Measurements from ENCODE around the gene CNKSR2. TPM values are rescaled to one million over a fixed set of nuclear protein-coding genes. Genes with fewer than 3 reads are reported as not detected.

Gene CNKSR2
- total RNA-seq, 1 experiment from 2014 or later, result 2.0 TPM

GRCh38 chrX:21408788-21409187 lies 34.6 kb downstream of the CNKSR2 start:
- ATAC-seq, result no peak
- TF ChIP-seq EZH2 (IDR thresholded peaks at IDR 0.05; ENCODE audit: low read length, unreplicated experiment) (no peak), CTCF (conservative IDR thresholded peaks at IDR 0.05; ENCODE audit: low read depth, low read length) (no peak), EZH2phosphoT487 (IDR thresholded peaks at IDR 0.05; ENCODE audit: borderline replicate concordance, low read length) (no peak)
- no peaks in the 10 kb centered on the region for H3K36me3 ChIP-seq (ENCODE audit: low read depth, low read length)
- intact Hi-C loops (cut with micrococcal nuclease), result no loop called here
- H3F3A ChIP-seq (ENCODE audit: low read length, unreplicated experiment), result no peaks in the 10 kb centered on the region
- no peaks in the 10 kb centered on the region for H3K4me1 ChIP-seq (ENCODE audit: insufficient read depth, low read length)
- H3K27ac ChIP-seq (ENCODE audit: low read length), result no peak overlapping the region
- no peak overlapping the region for H3K4me3 ChIP-seq (ENCODE audit: low read length)
- ChIA-PET POLR2A (ENCODE audit: unreplicated experiment) (no interaction called here), CTCF (no interaction called here)
- H2AFZ ChIP-seq (ENCODE audit: low read length), result no peak overlapping the region
- no peaks in the 10 kb centered on the region for H4K20me1 ChIP-seq (ENCODE audit: low read length)
- no peaks in the 10 kb centered on the region for H3K79me2 ChIP-seq (ENCODE audit: low read length)
- no peaks in the 10 kb centered on the region for H3K9me3 ChIP-seq (ENCODE audit: low read length)
- no TSS peak for BruUV-seq (replicated peaks)
- H3K9ac ChIP-seq (ENCODE audit: low read length), result no peak overlapping the region
- H3K4me2 ChIP-seq (ENCODE audit: low read length), result no peak overlapping the region
- H3K27me3 ChIP-seq (ENCODE audit: low read length), result no peaks in the 10 kb centered on the region
- DNase-seq, result no peak
- no peaks in the 10 kb centered on the region for H3K9me2 ChIP-seq (replicated peaks; ENCODE audit: low read length)

GRCh38 chrX:21412029-21412428 lies 37.8 kb downstream of the CNKSR2 start:
- TF ChIP-seq CTCF (conservative IDR thresholded peaks at IDR 0.05; ENCODE audit: low read depth, low read length) (no peak), EZH2phosphoT487 (IDR thresholded peaks at IDR 0.05; ENCODE audit: borderline replicate concordance, low read length) (no peak), EZH2 (IDR thresholded peaks at IDR 0.05; ENCODE audit: low read length, unreplicated experiment) (no peak)
- Histone ChIP-seq H3K79me2 (ENCODE audit: low read length) (no peaks in the 10 kb centered on the region), H3K4me1 (ENCODE audit: insufficient read depth, low read length) (no peaks in the 10 kb centered on the region), H3K36me3 (ENCODE audit: low read depth, low read length) (no peaks in the 10 kb centered on the region), H2AFZ (ENCODE audit: low read length) (no peak overlapping the region), H3K4me2 (ENCODE audit: low read length) (no peak overlapping the region), H3K9me3 (ENCODE audit: low read length) (no peaks in the 10 kb centered on the region), H3K4me3 (ENCODE audit: low read length) (no peak overlapping the region), H4K20me1 (ENCODE audit: low read length) (no peaks in the 10 kb centered on the region), H3K27ac (ENCODE audit: low read length) (no peak overlapping the region), H3K9ac (ENCODE audit: low read length) (no peak overlapping the region), H3K9me2 (replicated peaks; ENCODE audit: low read length) (no peaks in the 10 kb centered on the region), H3K27me3 (ENCODE audit: low read length) (no peaks in the 10 kb centered on the region), H3F3A (ENCODE audit: low read length, unreplicated experiment) (no peaks in the 10 kb centered on the region)
- POLR2A ChIA-PET (ENCODE audit: unreplicated experiment), result no interaction called here
- DNase-seq (peak; percentile 28), ATAC-seq (no peak)
- no TSS peak for BruUV-seq (replicated peaks)
- CTCF ChIA-PET, result no interaction called here
- intact Hi-C loops (cut with micrococcal nuclease), result no loop called here

GRCh38 chrX:21412883-21413282 lies 38.7 kb downstream of the CNKSR2 start:
- no peaks in the 10 kb centered on the region for H3F3A ChIP-seq (ENCODE audit: low read length, unreplicated experiment)
- no peak overlapping the region for H3K27ac ChIP-seq (ENCODE audit: low read length)
- ATAC-seq (no peak), DNase-seq (no peak)
- no TSS peak for BruUV-seq (replicated peaks)
- H2AFZ ChIP-seq (ENCODE audit: low read length), result no peak overlapping the region
- ChIA-PET CTCF (no interaction called here), POLR2A (ENCODE audit: unreplicated experiment) (no interaction called here)
- no peak overlapping the region for H3K4me2 ChIP-seq (ENCODE audit: low read length)
- TF ChIP-seq EZH2 (IDR thresholded peaks at IDR 0.05; ENCODE audit: low read length, unreplicated experiment), result no peak
- no peak for TF ChIP-seq CTCF (conservative IDR thresholded peaks at IDR 0.05; ENCODE audit: low read depth, low read length)
- TF ChIP-seq EZH2phosphoT487 (IDR thresholded peaks at IDR 0.05; ENCODE audit: borderline replicate concordance, low read length), result no peak
- H3K9me2 ChIP-seq (replicated peaks; ENCODE audit: low read length), result no peaks in the 10 kb centered on the region
- no peak overlapping the region for H3K9ac ChIP-seq (ENCODE audit: low read length)
- H3K4me3 ChIP-seq (ENCODE audit: low read length), result no peak overlapping the region
- H4K20me1 ChIP-seq (ENCODE audit: low read length), result no peaks in the 10 kb centered on the region
- H3K36me3 ChIP-seq (ENCODE audit: low read depth, low read length), result no peaks in the 10 kb centered on the region
- no peaks in the 10 kb centered on the region for H3K79me2 ChIP-seq (ENCODE audit: low read length)
- intact Hi-C loops (cut with micrococcal nuclease), result no loop called here
- H3K27me3 ChIP-seq (ENCODE audit: low read length), result no peaks in the 10 kb centered on the region
- H3K9me3 ChIP-seq (ENCODE audit: low read length), result no peaks in the 10 kb centered on the region
- H3K4me1 ChIP-seq (ENCODE audit: insufficient read depth, low read length), result no peaks in the 10 kb centered on the region

Measured in PC-3 (cell line).